KMS-11 (cell line): ENCODE results near the gene SEPHS1.

ENCODE experiments used
- H2AFZ ChIP-seq: fragments of 200-600 bp; sonication (generic); 2 replicates; pipeline ENCODE4 v1.6.1; 2016; ENCODE audit warnings: antibody characterized with exemption, mixed run types, low read depth
- H3K27ac ChIP-seq: fragments of 200-600 bp; sonication (generic); 2 replicates; pipeline ENCODE4 v1.6.1; 2016; ENCODE audit warnings: mild to moderate bottlenecking, mixed run types
- H3K27me3 ChIP-seq: fragments of 200-600 bp; sonication (generic); 2 replicates; pipeline ENCODE4 v1.6.1; 2017; ENCODE audit warnings: mild to moderate bottlenecking, low read depth, mixed run types, moderate library complexity; ENCODE audit not compliant: insufficient read depth
- H3K36me3 ChIP-seq: fragments of 200-600 bp; sonication (generic); 2 replicates; pipeline ENCODE4 v1.6.1; 2017; ENCODE audit warnings: mild to moderate bottlenecking, mixed run types; ENCODE audit not compliant: insufficient read depth
- H3K4me1 ChIP-seq: fragments of 200-600 bp; sonication (generic); 2 replicates; pipeline ENCODE4 v1.6.1; 2016; ENCODE audit warnings: mild to moderate bottlenecking, low read depth, mixed run types; ENCODE audit not compliant: poor library complexity, severe bottlenecking
- H3K4me2 ChIP-seq: fragments of 200-600 bp; sonication (generic); 2 replicates; pipeline ENCODE4 v1.7.0; 2016; ENCODE audit warnings: mild to moderate bottlenecking, mixed run types
- H3K4me3 ChIP-seq: fragments of 200-600 bp; sonication (generic); IDR thresholded peaks from 2 replicates; pipeline ENCODE4 v1.6.1; 2017; ENCODE audit warnings: low read depth, low read length, mixed read lengths; ENCODE audit not compliant: insufficient read depth
- H3K79me2 ChIP-seq: fragments of 200-600 bp; sonication (generic); 2 replicates; pipeline ENCODE4 v1.6.1; 2016; ENCODE audit warnings: low read depth, mixed run types; ENCODE audit not compliant: insufficient read depth
- H3K9ac ChIP-seq: fragments of 200-600 bp; sonication (generic); 2 replicates; pipeline ENCODE4 v1.6.1; 2016; ENCODE audit warnings: mild to moderate bottlenecking, mixed run types
- H4K20me1 ChIP-seq: fragments of 200-600 bp; sonication (generic); 2 replicates; pipeline ENCODE4 v1.6.1; 2016; ENCODE audit warnings: mild to moderate bottlenecking, mixed run types; ENCODE audit not compliant: insufficient read depth
- CTCF ChIP-seq: fragments of 200-600 bp; sonication (generic); conservative IDR thresholded peaks from 2 replicates; pipeline ENCODE4 v1.6.1; 2017; ENCODE audit warnings: low read depth, mild to moderate bottlenecking, antibody characterized with exemption, low read length, moderate library complexity, mixed read lengths

SEPHS1 gene

GRCh38 chr10:13346283-13347042 is 1.6 kb downstream of the SEPHS1 start:
- TF ChIP-seq CTCF, result no peak

GRCh38 chr10:13340626-13341376 is 7.3 kb downstream of the SEPHS1 start:
- Histone ChIP-seq H3K27ac (peak overlapping the region; percentile 57), H3K36me3 (peaks cover 10% of the 10 kb centered on the region; the same call in 1 of the 2 replicates), H3K4me1 (peaks cover 99% of the 10 kb centered on the region), H3K9ac (peak overlapping the region; percentile 1; the same call in 1 of the 2 replicates), H2AFZ (no peak overlapping the region), H3K27me3 (no peaks in the 10 kb centered on the region), H3K79me2 (peaks cover 86% of the 10 kb centered on the region), H3K4me3 (no peak overlapping the region), H4K20me1 (no peaks in the 10 kb centered on the region), H3K4me2 (peak overlapping the region; percentile 97)
- no peak for TF ChIP-seq CTCF

More at GRCh38 chr10:13346283-13347042, 1.6 kb downstream of the SEPHS1 start:
- Histone ChIP-seq H3K4me3 (no peak overlapping the region), H2AFZ (no peak overlapping the region), H3K27me3 (no peaks in the 10 kb centered on the region), H3K79me2 (peaks cover 56% of the 10 kb centered on the region), H4K20me1 (no peaks in the 10 kb centered on the region), H3K4me1 (peaks cover 61% of the 10 kb centered on the region), H3K36me3 (peaks cover 4% of the 10 kb centered on the region; the same call in 1 of the 2 replicates), H3K4me2 (peak overlapping the region; percentile 79), H3K9ac (peak overlapping the region; percentile 94), H3K27ac (peak overlapping the region; percentile 100)

- peak overlapping the region; percentile 57 for H3K27ac ChIP-seq
Observed at GRCh38 chr10:13340068-13340467, 8.0 kb downstream of the SEPHS1 start.

More at GRCh38 chr10:13340068-13340467, 8.0 kb downstream of the SEPHS1 start:
- peaks cover 79% of the 10 kb centered on the region for H3K79me2 ChIP-seq
- no peak for TF ChIP-seq CTCF
- H4K20me1 ChIP-seq, result no peaks in the 10 kb centered on the region
- H3K27me3 ChIP-seq, result no peaks in the 10 kb centered on the region
- H3K36me3 ChIP-seq, result peaks cover 10% of the 10 kb centered on the region; the same call in 1 of the 2 replicates
- no peak overlapping the region for H2AFZ ChIP-seq
- H3K4me1 ChIP-seq, result peaks cover 97% of the 10 kb centered on the region
- H3K4me3 ChIP-seq, result no peak overlapping the region
- H3K9ac ChIP-seq, result peak overlapping the region; percentile 1; the same call in 1 of the 2 replicates
- peak overlapping the region; percentile 97 for H3K4me2 ChIP-seq
